PFSK-1 (cell line): ENCODE measurements around the gene KRTAP22-2.

ENCODE experiments used
- REST ChIP-seq, 2 experiments: IDR thresholded peaks; 2 replicates each; pipeline versions ENCODE4 v1.6.1 to v1.8.0; 2011 to 2012; ENCODE audit warnings: low read depth in 2 of 2, low read length in 2 of 2, control low read depth in 1 of 2, inconsistent platforms in 1 of 2, mild to moderate bottlenecking in 1 of 2, moderate library complexity in 1 of 2; ENCODE audit not compliant: insufficient read depth in 1 of 2
- TAF1 ChIP-seq: IDR thresholded peaks from 2 replicates; pipeline ENCODE4 v1.6.1; 2012; ENCODE audit warnings: low read length, control low read depth, borderline replicate concordance; ENCODE audit not compliant: insufficient read depth

- no peak for TF ChIP-seq REST (IDR thresholded peaks at IDR 0.05; ENCODE audit: insufficient read depth in 1 of 2, low read depth in 2 of 2, low read length in 2 of 2)
- no peak for TF ChIP-seq TAF1
Measured at GRCh38 chr21:30600787-30601186, 10.6 kb upstream of the KRTAP22-2 start, which contains the start of gene KRTAP22-1.
